ENCODE measurements around the gene INSYN1.
"Not testable (repeated sequence)": the region's sequence is repeated elsewhere in the genome, so short reads cannot be mapped to it uniquely, and the experiment has no call there.

Gene INSYN1

GRCh38 chr15:73751511-73751898 lies 1.6 kb downstream of the INSYN1 start:
- H3K4me3 ChIP-seq (ENCODE audit: low read depth, low read length), result no peak overlapping the region

GRCh38 chr15:73750951-73751350 lies 2.2 kb downstream of the INSYN1 start:
- DNase-seq (ENCODE audit: low read depth), result no peak
- no peak overlapping the region for H3K4me3 ChIP-seq (ENCODE audit: low read depth, low read length)

More at GRCh38 chr15:73751511-73751898, 1.6 kb downstream of the INSYN1 start:
- DNase-seq (ENCODE audit: low read depth), result no peak

DNA sequence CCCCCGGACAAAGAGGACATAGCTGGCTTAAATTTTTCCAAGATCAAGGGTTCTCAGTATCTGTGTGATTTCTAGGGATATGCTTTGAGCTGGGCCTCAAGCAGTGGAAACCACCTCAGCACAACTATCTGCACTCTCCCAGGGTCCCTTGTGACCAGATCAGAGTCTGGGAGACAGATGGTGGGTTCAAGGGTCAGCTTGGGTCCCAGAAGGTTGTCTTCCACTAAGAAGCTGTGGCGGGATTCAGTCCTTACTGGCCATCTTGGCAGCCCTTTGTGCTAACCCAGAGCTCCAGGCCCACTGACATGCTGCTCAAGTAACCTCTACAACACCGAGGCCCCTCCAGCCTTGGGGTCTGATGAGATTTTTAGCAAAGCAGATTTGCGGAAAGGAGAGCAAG lies 2.7 kb downstream of the INSYN1 start:
- no peak for DNase-seq (ENCODE audit: low read depth)
- H3K4me3 ChIP-seq (ENCODE audit: low read depth, low read length), result no peak overlapping the region

DNA sequence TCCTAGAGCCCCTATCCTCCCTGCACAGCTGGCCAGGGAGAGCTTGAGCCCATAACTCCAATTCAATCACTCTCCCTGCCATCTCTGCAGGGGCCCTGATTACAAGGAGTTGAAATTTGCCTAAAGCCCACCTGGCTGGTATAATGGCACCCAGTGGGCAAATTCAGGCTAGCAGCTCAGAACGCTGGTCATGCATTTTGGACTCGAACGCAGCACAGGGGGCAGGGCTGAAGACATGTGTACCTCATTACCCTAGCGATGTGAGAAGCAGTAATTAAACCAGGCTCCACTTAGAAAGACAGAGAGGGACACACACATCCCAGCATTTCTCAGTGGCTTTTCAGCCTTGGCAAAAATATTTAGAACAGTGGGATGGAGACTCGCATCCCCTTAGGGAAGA lies 3.2 kb downstream of the INSYN1 start:
- no peak for DNase-seq (ENCODE audit: low read depth)
- H3K4me3 ChIP-seq (ENCODE audit: low read depth, low read length), result no peak overlapping the region

- DNase-seq (ENCODE audit: low read depth), result no peak
- no peak overlapping the region for H3K4me3 ChIP-seq (ENCODE audit: low read depth, low read length)
Observed at GRCh38 chr15:73749533-73749932, 3.6 kb downstream of the INSYN1 start.

DNA sequence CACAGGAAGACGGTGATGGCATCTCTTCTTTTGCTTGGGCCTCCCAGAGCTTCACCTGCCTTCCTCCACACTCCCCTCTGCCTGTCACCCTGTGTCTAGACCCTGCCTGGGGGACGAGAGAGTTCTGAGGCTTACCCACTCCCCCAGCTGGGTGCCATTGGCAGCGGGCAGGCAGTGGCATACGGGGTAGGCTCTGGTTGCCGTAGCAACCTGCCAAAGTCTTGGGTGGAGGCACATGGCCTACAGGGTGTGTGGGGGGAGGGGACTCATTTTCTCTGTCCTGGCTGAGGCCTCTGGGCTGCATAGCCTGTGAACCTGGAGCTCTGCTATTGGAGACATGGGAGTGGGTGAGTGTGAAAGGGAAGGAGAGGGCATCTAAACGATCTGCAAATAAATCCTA lies 4.4 kb downstream of the INSYN1 start:
- DNase-seq (ENCODE audit: low read depth), result no peak

GRCh38 chr15:73747847-73748590 lies 5.1 kb downstream of the INSYN1 start:
- no peak overlapping the region for H3K4me3 ChIP-seq (ENCODE audit: low read depth, low read length)
- DNase-seq (ENCODE audit: low read depth), result no peak

More for the DNA sequence above, 4.4 kb downstream of the INSYN1 start:
- no peak overlapping the region for H3K4me3 ChIP-seq (ENCODE audit: low read depth, low read length)

DNA sequence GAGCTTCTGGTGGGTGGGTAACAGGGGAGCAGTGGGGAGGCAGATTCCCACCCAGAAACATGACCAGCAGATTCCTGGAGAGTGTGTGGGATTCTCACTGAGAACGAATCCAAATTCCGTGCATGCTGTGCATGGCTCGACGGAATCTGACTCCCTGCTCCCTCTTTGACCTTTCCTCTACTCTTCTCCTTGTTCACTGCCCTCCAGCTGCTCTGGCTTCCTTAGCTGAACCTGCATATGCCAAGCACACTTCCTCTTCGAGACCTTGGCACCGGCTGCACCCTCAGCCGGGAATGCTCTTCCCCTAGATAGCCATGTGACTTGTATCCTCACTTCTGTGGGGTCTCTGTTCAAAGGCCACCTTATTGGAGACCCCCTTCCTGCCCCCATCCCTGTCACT lies 6.3 kb downstream of the INSYN1 start:
- H3K4me3 ChIP-seq (ENCODE audit: low read depth, low read length), result no peak overlapping the region
- no peak for DNase-seq (ENCODE audit: low read depth)

GRCh38 chr15:73746261-73746660 lies 6.9 kb downstream of the INSYN1 start:
- no peak overlapping the region for H3K4me3 ChIP-seq (ENCODE audit: low read depth, low read length)
- DNase-seq (ENCODE audit: low read depth), result no peak

DNA sequence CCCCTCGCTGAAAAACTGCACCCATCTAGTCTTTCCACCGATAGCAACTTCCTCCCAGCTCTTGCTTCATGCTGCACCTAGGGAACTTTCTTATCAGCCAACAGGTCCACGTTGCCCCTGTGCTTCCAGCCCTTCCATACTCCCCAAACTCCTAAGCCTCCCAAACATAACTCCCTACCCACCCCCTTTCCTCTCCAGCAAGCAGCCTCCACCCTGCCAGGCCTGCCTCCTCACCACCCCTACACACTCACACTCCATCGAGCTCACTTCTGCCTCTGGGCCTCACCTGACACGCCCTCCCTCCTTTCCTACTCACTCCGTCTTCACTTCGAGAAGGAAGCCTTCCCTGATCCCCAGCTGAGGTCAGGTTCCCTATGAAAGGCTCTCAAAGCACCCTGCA lies 8.1 kb downstream of the INSYN1 start:
- H3K4me3 ChIP-seq (ENCODE audit: low read depth, low read length), result no peak overlapping the region
- no peak for DNase-seq (ENCODE audit: low read depth)

GRCh38 chr15:73744293-73744692 lies 8.9 kb downstream of the INSYN1 start:
- H3K4me3 ChIP-seq (ENCODE audit: low read depth, low read length), result no peak overlapping the region
- no peak for DNase-seq (ENCODE audit: low read depth)

- DNase-seq (ENCODE audit: low read depth), result no peak
Observed at GRCh38 chr15:73741321-73741836, 11.8 kb downstream of the INSYN1 start.

GRCh38 chr15:73740152-73741048 lies 12.8 kb downstream of the INSYN1 start:
- DNase-seq (ENCODE audit: low read depth), result no peak
- H3K4me3 ChIP-seq (ENCODE audit: low read depth, low read length), result no peak overlapping the region

More at GRCh38 chr15:73741321-73741836, 11.8 kb downstream of the INSYN1 start:
- H3K4me3 ChIP-seq (ENCODE audit: low read depth, low read length), result no peak overlapping the region

GRCh38 chr15:73737535-73737934 lies 15.6 kb downstream of the INSYN1 start:
- no peak for DNase-seq (ENCODE audit: low read depth)
- no peak overlapping the region for H3K4me3 ChIP-seq (ENCODE audit: low read depth, low read length)

DNA sequence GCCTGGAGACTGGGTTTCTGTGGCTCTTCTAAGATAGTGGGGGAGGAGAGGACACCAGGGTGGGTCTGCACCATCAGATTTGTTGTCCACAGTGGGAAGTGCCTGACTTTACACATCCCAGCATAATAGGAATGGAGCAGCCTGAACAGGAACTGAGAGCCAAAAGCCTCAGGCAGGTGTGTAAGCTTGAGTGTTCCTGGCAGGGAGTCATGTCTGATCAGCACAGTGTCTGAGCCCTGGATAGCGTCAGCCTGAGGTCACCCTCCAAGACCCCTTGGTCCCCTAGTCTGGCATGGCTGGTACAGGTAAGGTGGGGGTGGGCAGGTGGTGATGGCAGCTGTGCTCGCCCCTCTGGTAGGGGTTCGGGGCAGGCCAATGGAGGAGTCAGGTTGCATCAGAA lies 20.2 kb downstream of the INSYN1 start:
- no peak for DNase-seq (ENCODE audit: low read depth)
- H3K4me3 ChIP-seq (ENCODE audit: low read depth, low read length), result no peak overlapping the region

- not testable (repeated sequence) for DNase-seq (ENCODE audit: low read depth); H3K4me3 ChIP-seq (ENCODE audit: low read depth, low read length)
Observed at GRCh38 chr15:73732051-73732450, 21.1 kb downstream of the INSYN1 start.

- peak; percentile 29 for DNase-seq (ENCODE audit: low read depth)
Observed at GRCh38 chr15:73727330-73727976, 25.7 kb downstream of the INSYN1 start.

DNA sequence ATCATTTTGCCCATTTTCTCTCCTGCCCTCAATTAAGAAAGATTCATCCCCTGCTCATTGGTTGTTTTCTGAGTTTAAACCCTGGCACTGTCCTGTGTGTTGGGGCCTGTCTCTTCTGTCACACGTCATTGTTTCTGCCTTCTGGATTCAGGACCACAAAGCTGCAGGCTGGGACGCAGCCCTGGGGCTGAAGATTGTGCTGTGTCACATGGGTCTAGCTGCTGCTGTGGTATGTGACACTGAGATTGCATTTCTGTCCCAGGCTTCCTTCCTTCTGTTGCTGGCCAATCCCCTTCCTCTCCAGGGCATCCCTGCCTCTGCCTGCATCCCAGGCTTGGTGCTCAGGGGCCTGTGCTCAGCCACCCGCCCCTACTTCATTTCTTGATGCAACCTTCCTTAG lies 28.9 kb downstream of the INSYN1 start:
- DNase-seq (ENCODE audit: low read depth), result no peak
- H3K4me3 ChIP-seq (ENCODE audit: low read depth, low read length), result no peak overlapping the region

More at GRCh38 chr15:73727330-73727976, 25.7 kb downstream of the INSYN1 start:
- H3K4me3 ChIP-seq (ENCODE audit: low read depth, low read length), result no peak overlapping the region

GRCh38 chr15:73723191-73723590 lies 30.0 kb downstream of the INSYN1 start:
- H3K4me3 ChIP-seq (ENCODE audit: low read depth, low read length), result no peak overlapping the region
- DNase-seq (ENCODE audit: low read depth), result no peak

GRCh38 chr15:73722425-73722824 lies 30.7 kb downstream of the INSYN1 start:
- H3K4me3 ChIP-seq (ENCODE audit: low read depth, low read length), result no peak overlapping the region
- DNase-seq (ENCODE audit: low read depth), result no peak

Measured in skeletal muscle cell (primary cell).